ENCODE measurements around the gene HLA-DMA.

The HLA-DMA gene

GRCh38 chr6:32974541-32975308 lies 21.8 kb upstream of the HLA-DMA start:
- DNase-seq = peak; percentile 6

DNA sequence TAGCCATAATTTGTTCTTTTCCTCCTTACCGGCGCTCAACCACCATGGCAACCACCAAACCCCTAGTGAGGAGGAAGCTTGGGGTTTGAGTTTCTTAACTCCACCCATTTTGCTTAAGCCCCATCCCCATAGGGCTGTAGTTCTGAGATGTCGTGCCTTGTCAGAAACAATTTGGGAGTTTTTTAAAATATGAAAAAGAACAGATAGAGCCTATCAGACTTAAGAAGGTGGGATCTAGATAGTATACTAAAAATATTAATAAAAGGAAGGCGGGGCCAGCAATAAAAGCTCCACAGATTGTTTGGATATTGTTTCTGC lies 21.1 kb upstream of the HLA-DMA start:
- DNase-seq = peak; percentile 2

DNA sequence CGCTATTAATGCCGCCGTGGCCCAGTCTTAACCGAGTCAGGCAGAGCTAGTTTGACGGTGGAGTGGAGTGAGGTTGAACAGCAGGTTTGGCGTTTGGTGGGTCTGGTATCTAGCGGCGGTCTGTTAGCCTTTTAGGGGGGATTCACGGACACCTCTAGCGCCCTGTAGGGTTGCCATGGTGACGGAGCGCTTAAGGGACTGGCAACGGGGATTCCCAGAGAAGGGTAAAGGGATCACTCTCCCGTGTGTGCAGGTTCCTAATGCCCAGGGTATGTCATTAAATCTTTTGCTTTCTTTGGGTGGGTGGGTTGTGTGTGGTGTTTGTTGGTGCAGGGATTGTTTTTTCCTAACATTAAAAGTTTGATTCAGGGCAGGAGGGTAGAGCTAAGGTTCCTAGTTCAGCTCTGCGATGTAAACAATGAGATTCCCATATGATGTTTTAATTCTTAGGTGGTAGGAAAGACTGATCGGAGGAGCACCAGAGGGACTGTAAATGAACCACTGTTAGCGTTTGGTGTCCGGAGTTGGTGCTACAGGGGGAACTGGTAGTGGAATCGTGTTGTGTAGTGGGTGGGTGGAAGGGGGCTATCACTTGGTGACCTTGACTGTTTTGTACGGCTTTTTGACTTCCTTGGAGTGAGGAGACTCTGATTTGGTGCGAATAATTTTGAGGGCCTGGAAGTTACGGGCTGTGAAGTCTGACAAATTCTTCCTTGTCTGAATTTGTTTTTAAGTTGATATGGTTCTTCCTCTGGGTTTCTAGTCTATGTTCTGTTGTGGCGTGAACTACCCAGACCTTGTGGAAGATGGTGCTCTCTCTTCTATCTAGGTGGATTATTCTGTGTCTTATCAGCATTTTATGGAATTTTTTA lies 20.5 kb upstream of the HLA-DMA start:
- peak; percentile 37 for DNase-seq

- peak; percentile 61 for DNase-seq
Measured at GRCh38 chr6:32972353-32973143, 19.7 kb upstream of the HLA-DMA start.

GRCh38 chr6:32971581-32972352 lies 18.9 kb upstream of the HLA-DMA start:
- peak; percentile 96 for DNase-seq

DNA sequence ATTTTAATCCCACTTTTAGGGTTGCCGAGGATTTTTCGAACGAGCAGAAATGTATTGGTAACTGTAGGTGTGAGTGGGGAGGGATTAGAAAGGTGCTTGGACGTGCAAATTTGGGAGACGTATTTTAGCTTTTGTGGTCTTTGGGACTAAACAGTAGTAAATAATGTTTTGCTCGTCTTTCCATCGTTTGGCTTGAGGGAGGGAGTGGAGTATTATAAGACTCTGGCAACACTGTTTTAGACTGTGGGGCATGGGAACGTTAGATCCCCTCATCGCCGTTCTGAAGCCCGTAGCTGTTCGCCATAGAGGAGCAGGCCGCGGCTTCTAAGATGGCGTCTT lies 18.3 kb upstream of the HLA-DMA start:
- DNase-seq = no peak

GRCh38 chr6:32970413-32971241 lies 17.7 kb upstream of the HLA-DMA start:
- peak; percentile 83 for DNase-seq

GRCh38 chr6:32969685-32970412 lies 17.0 kb upstream of the HLA-DMA start:
- peak; percentile 81 for DNase-seq

- peak; percentile 67 for DNase-seq
Measured at GRCh38 chr6:32968867-32969684, 16.2 kb upstream of the HLA-DMA start.

DNA sequence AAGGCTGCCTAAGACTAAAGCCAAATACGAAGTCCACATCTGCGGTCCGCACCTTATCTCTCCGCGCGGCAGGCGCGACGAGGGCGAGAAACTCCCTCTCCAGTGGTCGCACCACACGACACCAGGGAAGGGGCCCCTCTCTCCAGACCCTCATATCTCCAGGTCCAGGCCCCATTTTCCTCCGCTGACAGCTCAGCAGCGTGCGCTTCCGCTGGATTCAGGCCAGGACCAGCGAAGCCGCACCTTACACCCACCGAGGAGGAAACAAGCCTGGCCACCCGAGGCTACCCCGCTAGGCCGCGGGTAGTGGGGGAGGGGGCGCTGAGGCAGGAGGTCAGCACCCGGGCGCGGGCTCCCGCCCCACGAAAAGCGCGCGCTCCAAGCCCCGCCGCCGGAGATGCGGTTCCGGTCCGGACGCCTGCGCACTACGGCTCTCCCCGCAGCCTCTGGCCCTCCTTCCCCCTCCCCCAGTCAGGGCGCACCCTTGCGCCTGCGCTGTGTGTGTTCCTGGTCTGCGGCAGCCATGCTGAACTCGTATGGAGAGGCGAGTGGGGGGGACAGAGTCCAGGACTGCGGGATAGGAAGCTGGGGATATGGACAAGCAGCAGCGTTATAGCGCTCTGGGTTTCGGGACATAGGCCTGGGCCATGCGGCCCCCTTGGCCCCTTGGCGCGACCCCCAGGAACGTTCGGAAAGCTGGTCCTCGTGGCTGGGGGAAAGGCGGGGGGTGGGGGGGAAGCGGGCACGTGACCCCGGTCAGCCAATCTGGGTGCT lies 15.4 kb upstream of the HLA-DMA start, which contains the start of gene BRD2:
Gene BRD2 (plus strand): TSS at position 502 of the 774 bp plus-strand sequence. CDS start 4,305 bp downstream, outside the sequence.
- DNase-seq = peak; percentile 94

DNA sequence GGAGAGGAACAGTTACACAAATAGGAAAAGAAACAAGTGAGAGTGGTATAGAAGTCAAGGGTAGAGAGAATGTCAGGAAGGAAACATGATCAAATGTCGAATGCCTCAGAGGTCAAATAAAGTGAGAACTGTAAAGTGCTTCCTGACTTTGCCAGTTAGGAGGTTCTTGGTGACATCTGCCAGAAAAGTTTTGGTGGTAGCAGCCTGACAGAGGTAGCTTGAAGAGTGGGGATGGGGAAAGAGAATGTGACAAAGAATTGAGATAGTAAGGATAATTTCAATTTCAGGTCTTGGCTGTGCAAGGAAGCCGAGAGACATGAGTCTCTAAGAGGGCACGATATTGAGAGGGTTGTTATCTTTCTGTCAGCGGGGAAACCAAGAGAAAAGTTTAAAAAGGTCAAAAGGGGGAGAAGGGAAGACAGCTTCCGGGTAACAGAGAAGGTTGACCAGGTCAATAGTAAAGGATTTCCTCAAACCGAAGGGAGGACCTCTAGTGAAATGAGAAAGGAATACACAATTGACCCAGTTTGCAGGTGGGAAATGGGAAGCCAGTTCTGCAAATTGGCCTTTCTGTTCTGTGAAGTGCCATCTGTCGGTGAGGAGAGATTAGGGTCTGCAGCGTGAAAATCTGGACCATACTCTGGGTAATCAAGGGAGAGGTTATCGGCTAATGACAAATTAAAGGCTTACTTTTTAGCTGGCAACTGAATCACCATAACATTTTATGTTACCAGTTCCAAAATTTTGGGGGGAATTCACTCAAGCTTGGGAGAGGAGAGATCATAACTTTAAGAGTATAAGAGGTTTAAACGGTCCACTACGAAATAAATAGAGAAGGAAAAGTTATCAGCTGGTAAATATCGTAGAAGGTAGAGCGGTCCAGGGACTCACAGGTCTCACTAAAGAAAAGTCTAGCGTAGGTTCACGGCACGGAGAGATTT lies 14.5 kb upstream of the HLA-DMA start:
- no peak for DNase-seq

DNA sequence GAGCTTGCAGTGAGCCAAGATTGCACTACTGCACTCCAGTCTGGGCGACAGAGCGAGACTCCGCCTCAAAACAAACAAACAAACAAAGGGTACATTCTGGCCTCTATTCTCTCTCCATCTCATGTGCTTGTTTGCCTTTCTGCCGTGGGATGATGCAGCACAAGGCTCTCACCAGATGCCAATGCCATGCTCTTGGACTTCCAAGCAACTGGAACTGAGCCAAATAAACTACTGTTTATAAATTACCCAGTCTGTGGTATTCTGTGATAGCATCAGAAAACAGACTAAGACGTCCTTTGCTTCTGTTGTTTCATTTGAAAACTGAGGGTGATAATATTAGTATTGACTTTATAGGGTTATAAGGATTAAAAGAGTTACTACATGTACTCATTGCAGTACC lies 11.9 kb upstream of the HLA-DMA start:
- no peak for DNase-seq

DNA sequence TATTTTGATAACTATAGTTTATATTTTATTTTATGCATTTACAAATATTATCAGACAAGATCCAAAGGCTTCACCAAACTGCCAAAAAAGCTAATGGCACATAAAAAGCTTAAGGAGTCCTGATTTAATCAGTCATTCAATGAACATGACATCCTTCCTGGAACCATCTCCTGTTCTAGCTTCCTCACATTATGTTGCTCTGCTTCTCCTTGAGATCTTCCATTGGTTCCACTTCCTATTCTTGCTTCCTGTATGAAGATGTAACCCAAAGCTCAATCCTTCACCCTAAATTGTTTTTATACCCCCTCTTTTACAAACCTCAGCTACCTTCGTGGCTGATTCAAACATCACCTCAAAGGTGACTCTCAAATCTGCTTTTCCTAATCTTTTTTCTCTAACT lies 11.0 kb upstream of the HLA-DMA start:
- no peak for DNase-seq

DNA sequence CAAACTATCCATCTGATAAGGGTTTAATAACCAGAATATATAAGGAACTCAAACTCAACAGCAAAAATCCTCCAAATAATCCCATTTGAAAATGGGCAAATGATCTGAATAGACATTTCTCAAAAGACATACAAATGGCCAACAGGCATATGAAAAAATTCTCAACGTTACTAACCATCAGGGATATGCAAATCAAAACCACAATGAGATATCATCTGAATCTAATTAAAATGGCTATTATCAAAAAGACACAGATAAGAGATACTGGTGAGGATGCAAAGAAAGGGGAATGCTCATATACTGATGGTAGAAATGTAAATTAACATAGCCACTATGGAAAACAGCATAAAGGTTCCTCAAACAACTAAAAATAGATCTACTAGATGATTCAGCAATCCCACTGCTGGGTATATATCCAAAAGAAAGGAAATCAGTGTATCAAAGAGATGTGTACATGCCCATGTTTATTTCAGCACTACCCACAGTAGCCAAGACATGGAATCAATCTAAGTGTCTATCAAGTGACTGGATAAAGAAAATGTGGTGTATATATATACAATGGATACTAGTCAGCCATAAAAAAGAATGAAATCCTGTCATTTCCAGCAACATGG lies 9.4 kb upstream of the HLA-DMA start:
- no peak for DNase-seq

DNA sequence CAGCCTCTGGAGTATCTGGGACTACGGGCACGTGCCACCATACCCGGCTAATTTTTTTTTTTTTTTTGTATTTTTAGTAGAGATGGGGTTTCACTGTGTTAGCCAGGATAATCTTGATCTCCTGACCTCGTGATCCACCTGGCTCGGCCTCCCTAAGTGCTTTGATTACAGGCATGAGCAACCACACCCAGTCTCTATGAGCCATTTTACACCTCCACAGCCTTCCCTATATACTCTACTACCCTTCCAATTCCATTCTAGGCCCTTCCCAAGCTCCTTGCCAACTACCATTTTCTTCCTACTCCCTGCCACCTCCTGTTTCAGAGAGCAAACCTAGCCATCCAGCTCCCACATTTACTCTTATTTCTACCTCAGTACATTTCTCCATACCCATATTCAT lies 7.7 kb upstream of the HLA-DMA start:
- DNase-seq = no peak

- DNase-seq = no peak
Measured at GRCh38 chr6:32956176-32956575, 3.3 kb upstream of the HLA-DMA start.

DNA sequence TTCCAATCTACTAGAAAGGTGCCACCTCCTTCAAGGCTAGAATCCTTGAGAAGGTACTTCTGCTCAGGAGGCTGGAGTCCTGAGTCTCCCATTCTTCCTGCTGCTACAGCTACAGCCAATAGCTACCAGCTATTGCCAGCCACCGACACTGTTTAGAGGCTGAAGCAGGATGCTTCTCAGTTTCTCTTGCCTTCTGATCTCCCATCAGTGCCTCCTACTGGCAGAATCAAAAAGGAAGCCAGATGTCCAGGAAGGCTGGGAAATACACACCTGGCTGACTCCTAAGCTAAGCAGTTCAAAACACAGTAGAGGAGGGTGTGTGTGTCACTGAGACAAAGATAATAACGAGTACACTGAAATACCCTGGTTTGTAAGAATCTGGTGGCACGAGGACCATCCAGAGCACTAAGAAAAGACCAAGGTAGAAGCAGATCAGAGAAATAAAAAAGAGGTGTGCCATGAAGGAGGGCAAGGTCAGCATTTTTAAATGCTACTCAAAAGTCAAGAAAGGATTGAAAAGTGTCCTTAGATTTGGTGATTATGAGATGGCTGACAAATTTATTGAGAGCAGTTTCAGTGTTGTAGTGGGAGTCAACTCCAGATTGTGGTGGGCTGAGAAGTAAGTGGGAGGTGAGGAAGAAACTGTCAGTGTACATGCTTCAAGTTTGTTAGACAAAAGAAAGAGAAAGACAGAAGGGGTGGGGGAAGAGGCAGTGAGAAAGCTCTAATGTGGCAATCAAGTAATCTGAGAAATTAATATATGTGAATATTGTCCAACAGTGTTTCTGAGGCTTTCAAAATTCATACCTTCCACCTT lies 2.3 kb upstream of the HLA-DMA start:
- no peak for DNase-seq

Measured in stimulated activated naive CD4-positive, alpha-beta T cell treated with Interleukin-2 at 50 U/mL for 16 hours (primary cell).